ENCODE data around the gene EDEM1.

Gene EDEM1

GRCh38 chr3:5252131-5252530, 64.6 kb downstream of the EDEM1 start:
- no peak overlapping the region for H3K4me3 ChIP-seq (ENCODE audit: low read depth, low read length)
- no peak for DNase-seq (ENCODE audit: low read depth)
- TF ChIP-seq CTCF (IDR thresholded peaks at IDR 0.05; ENCODE audit: insufficient read depth, low read depth, low read length, missing control alignments) = no peak

- no peak for TF ChIP-seq CTCF (IDR thresholded peaks at IDR 0.05; ENCODE audit: insufficient read depth, low read depth, low read length, missing control alignments)
- no peak for DNase-seq (ENCODE audit: low read depth)
- no peak overlapping the region for H3K4me3 ChIP-seq (ENCODE audit: low read depth, low read length)
Measured at GRCh38 chr3:5254281-5255048, 67.0 kb downstream of the EDEM1 start.

GRCh38 chr3:5255404-5256344, 68.2 kb downstream of the EDEM1 start:
- H3K4me3 ChIP-seq (ENCODE audit: low read depth, low read length) = no peak overlapping the region
- no peak for DNase-seq (ENCODE audit: low read depth)
- TF ChIP-seq CTCF (IDR thresholded peaks at IDR 0.05; ENCODE audit: insufficient read depth, low read depth, low read length, missing control alignments) = no peak

- DNase-seq (ENCODE audit: low read depth) = no peak
- no peak overlapping the region for H3K4me3 ChIP-seq (ENCODE audit: low read depth, low read length)
- TF ChIP-seq CTCF (IDR thresholded peaks at IDR 0.05; ENCODE audit: insufficient read depth, low read depth, low read length, missing control alignments) = no peak
Measured at GRCh38 chr3:5258526-5258925, 71.0 kb downstream of the EDEM1 start.

GRCh38 chr3:5260992-5261501, 73.5 kb downstream of the EDEM1 start:
- no peak for DNase-seq (ENCODE audit: low read depth)
- H3K4me3 ChIP-seq (ENCODE audit: low read depth, low read length) = no peak overlapping the region
- TF ChIP-seq CTCF (IDR thresholded peaks at IDR 0.05; ENCODE audit: insufficient read depth, low read depth, low read length, missing control alignments) = no peak

- TF ChIP-seq CTCF (IDR thresholded peaks at IDR 0.05; ENCODE audit: insufficient read depth, low read depth, low read length, missing control alignments) = no peak
- H3K4me3 ChIP-seq (ENCODE audit: low read depth, low read length) = no peak overlapping the region
- no peak for DNase-seq (ENCODE audit: low read depth)
Measured at GRCh38 chr3:5262507-5262906, 75.0 kb downstream of the EDEM1 start.
